Naive B cell (primary cell): Measurements from ENCODE around the gene BAD. TPM values are rescaled to one million over a fixed set of nuclear protein-coding genes. Genes with fewer than 3 reads are reported as not detected.
A peak's percentile ranks its signal among the peaks of the same experiment; 100 is the strongest.
"Not testable (repeated sequence)": the region's sequence is repeated elsewhere in the genome, so short reads cannot be mapped to it uniquely, and the experiment has no call there.

Experiments
- ATAC-seq, 2 donors: fragments of 150-1000 bp; cut with Tn5 transposase; 2 replicates each; pipeline ENCODE4 v1.10.0; 2021; ENCODE audit warnings: low read depth in 2 of 2, mild to moderate bottlenecking in 2 of 2, moderate library complexity in 2 of 2
- DNase-seq: peaks from one replicate; pipeline ENCODE4 v3.0.0; 2022
- H3K27ac Mint-ChIP-seq, 6 donors: one replicate each; pipeline ENCODE4 v1.8.0; 2020 to 2022; ENCODE audit warnings: mild to moderate bottlenecking in 6 of 6, mixed read lengths in 6 of 6, moderate library complexity in 5 of 6, inconsistent platforms in 2 of 6
- H3K27me3 Mint-ChIP-seq, 3 donors: one replicate each; pipeline ENCODE4 v1.8.0; 2021 to 2022; ENCODE audit warnings: mixed read lengths in 3 of 3, mild to moderate bottlenecking in 1 of 3
- H3K36me3 Mint-ChIP-seq, 2 donors: one replicate each; pipeline ENCODE4 v1.8.0; 2020 to 2022; ENCODE audit warnings: mixed read lengths in 2 of 2, inconsistent platforms in 1 of 2, mild to moderate bottlenecking in 1 of 2
- H3K4me1 Mint-ChIP-seq, 3 donors: one replicate each; pipeline ENCODE4 v1.8.0; 2020 to 2022; ENCODE audit warnings: mixed read lengths in 3 of 3, inconsistent platforms in 1 of 3, mild to moderate bottlenecking in 1 of 3, moderate library complexity in 1 of 3
- H3K4me3 Mint-ChIP-seq, 8 donors: one replicate each; pipeline ENCODE4 v1.8.0; 2020 to 2022; ENCODE audit warnings: mild to moderate bottlenecking in 8 of 8, mixed read lengths in 8 of 8, moderate library complexity in 8 of 8, inconsistent platforms in 2 of 8
- H3K9me3 Mint-ChIP-seq, 7 donors: one replicate each; pipeline ENCODE4 v1.8.0; 2020 to 2022; ENCODE audit warnings: mixed read lengths in 7 of 7, mild to moderate bottlenecking in 5 of 7, inconsistent platforms in 2 of 7, moderate library complexity in 1 of 7
- polyA plus RNA-seq, 6 donors: library from polyadenylated mRNA; unstranded; fragments of 300-500 nt; fragmentation: Illumina TruSeq; gene quantifications; one replicate each; pipeline ENCODE4 v1.2.3, GENCODE V29; 2021; ENCODE audit warnings: low read depth in 6 of 6

BAD gene
- polyA plus RNA-seq, 6 donors from 2014 or later = 45.5 to 72.8 (median 52.8) TPM

DNA sequence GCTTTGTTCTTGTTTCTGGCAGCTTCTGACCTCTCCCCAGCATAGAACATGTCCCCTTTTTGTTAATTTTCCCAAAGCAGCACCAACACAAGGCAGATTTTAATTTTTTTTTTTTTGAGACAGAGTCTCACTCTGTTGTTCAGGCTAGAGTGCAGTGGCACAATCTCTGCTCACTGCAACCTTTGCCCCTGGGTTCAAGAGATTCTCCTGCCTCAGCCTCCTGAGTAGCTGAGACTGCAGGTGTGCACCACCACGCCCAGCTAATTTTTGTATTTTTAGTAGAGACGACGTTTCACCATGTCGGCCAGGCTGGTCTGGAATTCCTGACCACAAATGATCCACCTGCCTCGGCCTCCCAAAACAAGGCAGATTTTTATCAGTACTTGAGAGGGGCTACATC lies 23.3 kb upstream of the BAD start:
- H3K36me3 Mint-ChIP-seq, H3K27me3 Mint-ChIP-seq, ATAC-seq, H3K9me3 Mint-ChIP-seq, DNase-seq: not testable (repeated sequence)
- H3K27ac Mint-ChIP-seq = peak overlapping the region in 2 of 6 donors; percentile 18 to 35
- H3K4me3 Mint-ChIP-seq = peak overlapping the region in 6 of 8 donors; percentile 16 to 97 (median 37)
- peaks cover 15 to 38% (median 35%) of the 10 kb centered on the region in 3 donors for H3K4me1 Mint-ChIP-seq

DNA sequence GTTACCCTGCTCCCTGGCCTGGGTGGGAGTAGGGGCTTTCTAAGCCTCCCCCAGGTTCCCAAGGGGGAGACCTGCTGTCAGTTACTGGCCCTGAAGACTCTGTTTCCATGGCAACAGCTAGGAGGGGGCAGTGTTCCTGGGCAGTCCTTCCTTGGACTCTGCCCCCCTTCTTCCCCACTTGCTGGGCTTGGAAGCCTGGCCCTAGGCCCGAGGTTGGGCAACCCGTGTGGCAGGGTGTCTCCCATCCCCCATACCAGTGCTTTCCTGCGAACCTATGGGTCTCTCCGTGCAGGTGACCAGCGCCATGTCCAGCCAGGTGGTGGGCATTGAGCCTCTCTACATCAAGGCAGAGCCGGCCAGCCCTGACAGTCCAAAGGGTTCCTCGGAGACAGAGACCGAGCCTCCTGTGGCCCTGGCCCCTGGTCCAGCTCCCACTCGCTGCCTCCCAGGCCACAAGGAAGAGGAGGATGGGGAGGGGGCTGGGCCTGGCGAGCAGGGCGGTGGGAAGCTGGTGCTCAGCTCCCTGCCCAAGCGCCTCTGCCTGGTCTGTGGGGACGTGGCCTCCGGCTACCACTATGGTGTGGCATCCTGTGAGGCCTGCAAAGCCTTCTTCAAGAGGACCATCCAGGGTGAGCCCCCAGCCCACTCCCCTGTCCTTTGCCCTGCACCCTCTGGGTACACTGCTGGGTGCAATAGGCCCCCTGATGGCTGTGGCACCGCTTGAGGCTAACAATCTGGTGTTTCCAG lies 22.6 kb upstream of the BAD start:
- Mint-ChIP-seq H3K27ac (peak overlapping the region in 3 of 6 donors; percentile 21 to 89 (median 35)), H3K9me3 (no peaks in the 10 kb centered on the region), H3K4me1 (peaks cover 10 to 34% (median 30%) of the 10 kb centered on the region in 3 donors), H3K4me3 (peak overlapping the region; percentile 47 to 100 (median 98)), H3K36me3 (no peaks in the 10 kb centered on the region), H3K27me3 (peaks cover 0 to 10% (median 5%) of the 10 kb centered on the region in 3 donors)
- no peak for DNase-seq
- ATAC-seq = no peak

DNA sequence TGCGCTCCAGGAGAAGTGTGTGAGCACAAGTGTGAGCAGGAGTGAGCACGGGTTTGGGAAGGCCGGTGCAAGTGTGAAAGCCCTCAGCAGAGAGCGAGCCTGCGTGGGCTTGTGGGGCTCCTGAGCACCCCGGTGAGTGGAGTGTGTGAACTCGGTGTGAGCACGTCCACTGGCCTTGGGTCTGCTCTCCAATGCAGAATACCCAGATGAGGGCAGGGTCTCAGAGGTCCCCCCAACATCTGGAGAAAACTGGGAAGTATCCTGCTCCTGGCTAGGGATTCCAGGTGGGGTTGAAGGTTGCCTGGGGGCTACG lies 22.1 kb upstream of the BAD start:
- Mint-ChIP-seq H3K4me3 (peak overlapping the region; percentile 94 to 100 (median 98)), H3K9me3 (no peaks in the 10 kb centered on the region), H3K27me3 (peaks cover 0 to 10% (median 5%) of the 10 kb centered on the region in 3 donors), H3K36me3 (no peaks in the 10 kb centered on the region), H3K4me1 (peaks cover 10 to 39% (median 30%) of the 10 kb centered on the region in 3 donors), H3K27ac (peak overlapping the region; percentile 89 to 98 (median 96))
- ATAC-seq (no peak), DNase-seq (no peak)

DNA sequence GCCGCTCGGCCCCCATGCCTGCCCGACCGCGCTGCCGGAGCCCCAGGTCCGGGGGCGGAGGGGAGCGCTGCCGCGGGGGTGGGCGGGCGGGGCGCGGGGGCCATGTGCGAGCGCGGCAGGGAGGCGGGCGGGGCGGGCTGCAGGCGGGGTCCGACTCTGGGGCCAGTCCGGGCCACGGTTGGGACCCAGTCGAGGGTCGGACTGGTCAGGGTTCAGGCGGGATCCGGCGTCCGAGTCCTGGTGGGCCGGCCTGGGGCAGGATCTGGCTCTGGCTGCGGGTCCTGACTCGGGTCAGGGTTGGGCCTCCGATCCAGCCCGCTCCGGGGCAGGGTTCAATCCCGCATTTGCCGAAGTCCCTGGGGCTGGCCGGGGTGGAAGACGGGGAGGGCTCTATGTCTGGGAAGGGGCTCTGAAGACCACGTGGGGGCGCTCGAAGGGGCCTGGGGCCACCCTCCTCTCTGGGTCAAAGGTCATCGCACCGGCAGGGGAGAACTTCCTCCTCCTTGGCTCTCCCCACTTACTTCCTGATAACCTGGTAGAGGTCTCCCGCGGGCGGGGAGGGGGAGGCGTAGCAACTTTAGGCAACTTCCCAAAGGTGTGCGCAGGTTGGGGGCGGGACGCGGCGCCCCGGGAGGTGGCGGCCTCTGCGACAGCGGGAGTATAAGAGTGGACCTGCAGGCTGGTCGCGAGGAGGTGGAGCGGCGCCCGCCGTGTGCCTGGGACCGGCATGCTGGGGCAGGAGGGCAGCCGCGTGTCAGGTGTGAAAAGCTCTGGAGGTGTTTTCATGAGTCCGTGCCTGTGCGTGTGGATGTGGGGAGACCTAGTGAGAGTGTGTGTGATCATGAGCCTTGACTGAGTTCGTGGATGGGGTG lies 21.5 kb upstream of the BAD start:
- peaks cover 10 to 43% (median 32%) of the 10 kb centered on the region in 3 donors for H3K4me1 Mint-ChIP-seq
- peaks cover 1 to 12% (median 8%) of the 10 kb centered on the region in 3 donors for H3K27me3 Mint-ChIP-seq
- H3K4me3 Mint-ChIP-seq = peak overlapping the region; percentile 94 to 100 (median 98)
- peak overlapping the region; percentile 89 to 98 (median 96) for H3K27ac Mint-ChIP-seq
- H3K9me3 Mint-ChIP-seq = no peaks in the 10 kb centered on the region
- peak; percentile 69 for DNase-seq
- H3K36me3 Mint-ChIP-seq = no peaks in the 10 kb centered on the region
- peak; percentile 17 to 22 for ATAC-seq

DNA sequence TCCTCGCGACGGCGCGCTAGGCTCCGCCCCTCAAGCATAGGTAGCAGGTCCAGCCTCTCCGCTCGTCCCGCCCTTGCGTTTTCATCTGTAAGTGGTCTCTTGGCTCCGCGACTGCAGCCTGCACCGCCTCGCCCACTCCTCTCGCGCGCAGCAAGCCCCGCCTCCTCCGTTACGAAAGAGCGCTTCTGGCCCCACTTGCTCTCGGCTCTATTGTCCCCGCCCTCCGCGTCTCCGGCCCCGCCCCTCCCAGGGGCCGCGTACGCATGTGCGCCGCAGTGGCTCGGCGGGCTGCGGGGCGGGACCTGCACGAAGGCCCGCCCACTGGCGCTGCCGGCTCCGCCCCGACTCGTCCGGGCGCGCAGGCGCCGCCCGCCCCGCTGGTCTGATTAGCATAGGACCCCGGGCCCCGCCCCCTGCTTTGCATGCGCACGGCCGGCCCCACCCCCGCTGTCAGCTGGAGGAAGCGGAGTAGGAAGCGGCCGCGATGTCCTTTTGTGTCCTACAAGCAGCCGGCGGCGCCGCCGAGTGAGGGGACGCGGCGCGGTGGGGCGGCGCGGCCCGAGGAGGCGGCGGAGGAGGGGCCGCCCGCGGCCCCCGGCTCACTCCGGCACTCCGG lies 20.7 kb upstream of the BAD start, which contains the start of gene ESRRA:
Gene ESRRA, plus strand, starts transcription at position 450 of the 616 bp plus-strand sequence. CDS start 1,656 bp downstream, outside the sequence.
- H3K27me3 Mint-ChIP-seq = peaks cover 9 to 19% (median 15%) of the 10 kb centered on the region in 3 donors
- H3K36me3 Mint-ChIP-seq = no peaks in the 10 kb centered on the region
- ATAC-seq = peak; percentile 64 to 65
- DNase-seq = peak; percentile 100
- H3K4me3 Mint-ChIP-seq = peak within 1 kb of the TSS; percentile 94 to 100 (median 98)
- H3K9me3 Mint-ChIP-seq = no peaks in the 10 kb centered on the region
- peak within 1 kb of the TSS; percentile 94 to 98 (median 98) for H3K27ac Mint-ChIP-seq
- peaks cover 17 to 48% (median 36%) of the 10 kb centered on the region in 3 donors for H3K4me1 Mint-ChIP-seq

DNA sequence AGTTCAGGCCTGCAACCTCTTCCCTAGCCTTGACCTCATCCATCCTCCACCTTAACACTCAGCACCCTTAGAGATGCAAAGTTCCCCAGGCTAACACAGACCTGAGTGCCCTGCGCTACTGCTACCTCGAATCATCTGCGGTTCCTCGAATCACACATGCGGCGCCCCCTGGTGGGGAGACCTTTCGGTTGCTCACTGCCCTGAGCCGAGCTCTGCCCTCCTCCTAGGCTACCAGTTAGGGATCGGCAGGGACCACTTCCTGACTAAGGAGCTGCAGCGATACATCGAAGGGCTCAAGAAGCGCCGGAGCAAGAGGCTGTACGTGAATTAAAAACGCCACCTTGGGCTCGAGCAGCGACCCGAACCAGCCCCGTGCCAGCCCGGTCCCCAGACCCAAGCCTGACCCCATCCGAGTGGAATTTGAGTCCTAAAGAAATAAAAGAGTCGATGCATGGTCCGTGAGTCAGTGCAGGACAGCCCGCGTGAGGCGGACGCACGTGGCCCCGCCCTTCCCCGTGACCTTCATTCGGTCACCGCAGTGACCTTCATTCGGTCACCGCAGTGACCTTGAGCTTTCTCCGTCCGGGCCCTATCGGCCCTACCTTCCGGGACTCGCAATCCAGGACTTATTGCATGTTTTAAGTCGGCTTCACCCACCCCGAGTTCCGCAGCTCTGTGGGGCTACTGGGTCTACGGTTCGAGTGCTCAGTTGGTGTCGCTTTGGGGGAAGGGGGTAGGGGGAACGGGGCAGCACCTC lies 20.0 kb upstream of the BAD start:
- ATAC-seq (peak; percentile 31 to 37), DNase-seq (peak; percentile 83)
- Mint-ChIP-seq H3K27me3 (peaks cover 15 to 26% (median 16%) of the 10 kb centered on the region in 3 donors), H3K27ac (peak overlapping the region; percentile 91 to 98 (median 95)), H3K4me1 (peaks cover 21 to 50% (median 43%) of the 10 kb centered on the region in 3 donors), H3K36me3 (no peaks in the 10 kb centered on the region), H3K4me3 (peak overlapping the region; percentile 89 to 97 (median 94)), H3K9me3 (no peaks in the 10 kb centered on the region)

DNA sequence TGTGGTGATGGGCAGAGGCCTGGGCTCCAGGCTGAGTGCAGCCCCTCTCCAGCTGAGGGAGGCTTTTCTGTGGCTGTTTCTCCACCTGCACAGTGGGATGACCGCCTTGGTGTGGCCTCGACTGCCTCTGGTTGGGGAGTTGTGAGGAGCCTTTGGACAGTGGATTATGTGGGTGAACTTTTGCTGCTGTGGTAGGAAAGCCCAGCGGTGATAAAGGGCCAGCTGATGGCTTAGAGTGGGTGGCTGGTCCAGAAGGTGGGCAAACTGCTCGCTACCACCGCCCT lies 19.5 kb upstream of the BAD start:
- ATAC-seq (no peak), DNase-seq (no peak)
- no peaks in the 10 kb centered on the region for H3K9me3 Mint-ChIP-seq
- H3K4me3 Mint-ChIP-seq = peak overlapping the region in 7 of 8 donors; percentile 89 to 97 (median 94)
- H3K36me3 Mint-ChIP-seq = no peaks in the 10 kb centered on the region
- peak overlapping the region; percentile 91 to 98 (median 95) for H3K27ac Mint-ChIP-seq
- peaks cover 21 to 47% (median 44%) of the 10 kb centered on the region in 3 donors for H3K4me1 Mint-ChIP-seq
- peaks cover 16 to 31% (median 18%) of the 10 kb centered on the region in 3 donors for H3K27me3 Mint-ChIP-seq

DNA sequence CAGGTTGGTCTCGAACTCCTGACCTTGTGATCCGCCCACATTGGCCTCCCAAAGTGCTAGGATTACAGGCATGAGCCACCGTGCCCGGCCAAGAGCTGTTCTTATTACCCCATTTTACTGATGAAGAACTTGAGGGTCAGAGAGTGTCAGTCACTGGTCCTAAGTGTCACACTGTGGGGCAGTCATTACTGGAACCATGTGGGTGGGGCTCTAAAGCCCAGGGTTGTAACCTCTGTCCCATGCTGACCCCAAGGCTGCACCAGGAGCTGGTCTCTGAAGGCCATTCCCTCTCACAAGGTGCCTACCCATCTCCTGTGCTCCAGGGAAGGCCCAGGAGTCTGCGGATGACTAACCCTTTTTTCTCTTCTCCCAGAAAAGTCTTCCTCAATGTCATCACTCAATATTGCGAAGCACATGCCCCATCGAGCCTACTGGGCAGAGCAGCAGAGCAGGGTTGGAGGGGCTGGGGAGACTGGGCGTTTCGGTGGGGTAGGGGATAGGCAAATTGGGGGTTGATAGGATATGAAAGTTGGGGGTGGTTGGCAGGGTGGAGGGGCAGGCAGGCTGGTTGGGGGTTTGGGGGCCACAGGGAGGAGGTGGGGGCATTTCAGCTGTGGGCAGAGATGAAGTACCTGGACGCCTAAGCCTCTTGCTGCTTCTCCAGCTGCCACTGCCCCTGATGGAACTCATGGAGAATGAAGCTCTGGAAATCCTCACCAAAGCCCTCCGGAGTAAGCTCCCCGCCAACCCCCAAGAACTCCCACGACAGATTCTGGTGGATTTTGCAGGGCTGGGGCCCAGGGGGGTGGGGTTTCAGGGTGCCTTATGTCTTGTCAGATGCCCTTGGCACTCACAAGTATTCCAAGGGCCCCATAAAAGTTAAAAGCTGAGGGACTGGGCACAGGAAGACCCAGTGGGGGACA lies 18.9 kb upstream of the BAD start:
- peak overlapping the region in 5 of 6 donors; percentile 56 to 98 (median 82) for H3K27ac Mint-ChIP-seq
- H3K4me1 Mint-ChIP-seq = peaks cover 21 to 53% (median 44%) of the 10 kb centered on the region in 3 donors
- H3K9me3 Mint-ChIP-seq = no peaks in the 10 kb centered on the region
- peak overlapping the region in 4 of 8 donors; percentile 89 to 97 (median 94) for H3K4me3 Mint-ChIP-seq
- peaks cover 18 to 37% (median 22%) of the 10 kb centered on the region in 3 donors for H3K27me3 Mint-ChIP-seq
- no peak for ATAC-seq
- DNase-seq = no peak
- H3K36me3 Mint-ChIP-seq = no peaks in the 10 kb centered on the region

DNA sequence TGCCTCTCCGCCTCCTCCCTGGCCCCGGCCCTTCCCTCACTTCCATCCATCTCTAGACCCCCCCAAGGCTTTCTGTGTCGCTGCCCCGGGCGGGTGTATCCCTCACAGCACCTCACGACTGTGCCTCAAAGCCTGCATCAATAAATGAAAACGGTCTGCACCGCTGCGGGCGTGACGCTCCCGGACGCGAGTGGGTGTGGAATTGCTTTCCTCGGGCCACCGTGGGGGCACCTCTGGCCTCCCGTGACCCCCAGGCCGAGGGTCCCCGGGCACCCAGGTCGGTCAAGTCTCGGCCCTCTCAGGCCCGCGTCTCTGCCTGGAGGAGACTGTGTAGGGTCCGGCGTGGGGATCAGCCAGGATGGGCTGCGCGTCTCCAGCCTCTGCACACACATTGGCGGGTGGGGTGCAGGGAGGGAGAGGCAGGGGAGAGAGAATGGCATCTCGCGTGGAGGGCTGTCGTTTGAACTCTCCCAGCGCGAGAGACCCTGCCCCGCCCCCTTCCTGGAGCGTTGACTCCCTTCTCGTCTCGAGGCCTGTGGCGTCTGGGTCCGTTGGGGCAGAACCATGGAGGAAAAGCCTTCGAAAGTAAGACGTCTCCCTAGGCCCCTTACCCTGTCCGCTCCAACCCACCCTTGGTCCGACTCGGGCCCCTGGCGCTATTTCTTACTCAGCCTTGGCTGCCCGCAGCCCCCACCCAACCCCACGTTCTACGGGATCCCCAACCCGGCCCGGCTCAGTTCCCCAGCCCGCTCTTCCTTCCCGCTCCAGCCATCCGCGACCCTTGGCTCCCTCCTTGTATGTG lies 15.6 kb upstream of the BAD start, which contains the start of gene CATSPERZ:
Gene CATSPERZ, plus strand, starts transcription at position 512 of the 802 bp plus-strand sequence. Its CDS starts 53 bp downstream, at position 565.
- peak within 1 kb of the TSS; percentile 79 to 93 (median 88) for H3K4me3 Mint-ChIP-seq
- peaks cover 17 to 48% (median 44%) of the 10 kb centered on the region in 3 donors for H3K4me1 Mint-ChIP-seq
- no peak for ATAC-seq
- H3K9me3 Mint-ChIP-seq = no peaks in the 10 kb centered on the region
- peaks cover 49 to 70% (median 53%) of the 10 kb centered on the region in 3 donors for H3K27me3 Mint-ChIP-seq
- DNase-seq = no peak
- peak within 1 kb of the TSS; percentile 88 to 99 (median 96) for H3K27ac Mint-ChIP-seq
- H3K36me3 Mint-ChIP-seq = no peaks in the 10 kb centered on the region

DNA sequence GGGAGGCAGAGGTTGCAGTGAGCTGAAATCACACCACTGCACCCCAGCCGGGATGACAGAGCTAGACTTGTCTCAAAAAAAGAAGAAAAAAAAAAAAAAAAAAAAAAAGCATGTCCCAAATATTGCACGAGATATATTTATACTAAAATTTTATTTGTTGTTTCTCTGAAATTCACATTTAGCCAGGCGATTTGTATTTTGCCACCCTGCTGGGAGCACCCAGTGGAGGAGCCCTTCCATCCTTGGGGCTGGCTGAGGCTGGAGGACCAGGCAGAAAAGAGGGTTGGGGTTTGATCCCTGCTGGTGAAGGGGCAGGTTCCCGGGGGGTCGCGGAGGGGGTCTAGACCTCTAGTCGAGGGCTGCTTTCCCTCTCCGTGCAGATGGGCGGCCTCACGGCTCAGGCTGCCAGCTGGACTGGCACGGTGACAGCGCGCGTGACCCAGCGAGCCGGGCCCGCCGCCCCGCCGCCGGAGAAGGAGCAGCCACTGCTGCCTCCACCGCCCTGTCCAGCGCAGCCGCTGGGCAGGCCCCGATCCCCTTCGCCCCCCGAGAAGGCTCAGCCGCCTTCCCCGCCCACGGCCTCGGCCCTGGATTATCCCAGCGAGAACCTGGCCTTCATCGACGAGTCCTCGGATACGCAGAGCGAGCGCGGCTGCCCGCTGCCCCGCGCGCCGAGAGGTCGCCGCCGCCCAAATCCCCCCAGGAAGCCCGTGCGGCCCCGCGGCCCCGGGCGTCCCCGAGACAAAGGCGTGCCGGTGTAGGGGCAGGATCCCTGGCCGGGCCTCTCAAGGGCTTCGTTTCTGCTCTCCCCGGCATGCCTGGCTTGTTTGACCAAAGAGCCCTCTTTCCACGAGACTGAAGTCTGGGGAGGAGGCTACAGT lies 14.7 kb upstream of the BAD start:
- Mint-ChIP-seq H3K9me3 (no peaks in the 10 kb centered on the region), H3K27me3 (peaks cover 51 to 76% (median 61%) of the 10 kb centered on the region in 3 donors), H3K4me3 (peak overlapping the region; percentile 22 to 87 (median 76)), H3K27ac (peak overlapping the region in 5 of 6 donors; percentile 62 to 99 (median 69)), H3K4me1 (peaks cover 17 to 44% (median 40%) of the 10 kb centered on the region in 3 donors), H3K36me3 (no peaks in the 10 kb centered on the region)
- ATAC-seq (no peak), DNase-seq (no peak)
